ENCODE results near the gene SBSN. TPM values are rescaled to one million over a fixed set of nuclear protein-coding genes. Genes with fewer than 3 reads are reported as not detected.
A peak's percentile ranks its signal among the peaks of the same experiment; 100 is the strongest.

Gene SBSN
- total and polyA plus RNA-seq, 9 of the 15 experiments (the other 6 are each of a cell fraction or from before 2014, with no cell fraction given): 0.05 TPM; not detected in 8

GRCh38 chr19:35557539-35558399 lies 29.7 kb upstream of the SBSN start (continued):
- TF ChIP-seq ERF (CRISPR knock-in tag; IDR thresholded peaks at IDR 0.05) (no peak), ID3 (CRISPR knock-in tag; IDR thresholded peaks at IDR 0.05) (no peak), ID3 (tag; IDR thresholded peaks at IDR 0.05) (no peak), ZNF263 (CRISPR knock-in tag; IDR thresholded peaks at IDR 0.05; ENCODE audit: borderline replicate concordance) (peak; percentile 99), FOXA1 (IDR thresholded peaks at IDR 0.05; ENCODE audit: borderline replicate concordance) (no peak), BACH1 (tag; IDR thresholded peaks at IDR 0.05) (no peak), GTF2B (IDR thresholded peaks at IDR 0.05; ENCODE audit: extremely low read depth, insufficient read length) (no peak), ETS2 (tag; IDR thresholded peaks at IDR 0.05; ENCODE audit: borderline replicate concordance, poor library complexity, severe bottlenecking) (no peak), PML (IDR thresholded peaks at IDR 0.05; ENCODE audit: low read length) (no peak), XRCC3 (IDR thresholded peaks at IDR 0.05) (no peak), FOXM1 (IDR thresholded peaks at IDR 0.05; ENCODE audit: low read depth) (no peak), FOXM1 (CRISPR knock-in tag; IDR thresholded peaks at IDR 0.05; ENCODE audit: low read depth) (no peak), CBX1 (IDR thresholded peaks at IDR 0.05; ENCODE audit: low read depth) (no peak), CC2D1A (IDR thresholded peaks at IDR 0.05) (no peak), ZBTB40 (IDR thresholded peaks at IDR 0.05) (no peak), ZBTB40 (CRISPR knock-in tag; IDR thresholded peaks at IDR 0.05) (no peak), THRB (CRISPR knock-in tag; conservative IDR thresholded peaks at IDR 0.05) (no peak)

Measured in K562 (cell line).